Activated CD4-positive, CD25-positive, alpha-beta regulatory T cell treated with anti-CD3 and anti-CD28 coated beads, Interleukin-2, amount 50 U/mL, for 24 hours (primary cell): ENCODE data around the gene ADAMTS5.

Source experiments
- ATAC-seq, 2 donors: fragments of 150-1000 bp; cut with Tn5 transposase; one replicate each; pipeline ENCODE4 v1.10.0; 2021; ENCODE audit warnings: mild to moderate bottlenecking in 1 of 2, moderate library complexity in 1 of 2

ADAMTS5 gene

GRCh38 chr21:26946744-26947446 is 20.0 kb downstream of the ADAMTS5 start:
- ATAC-seq, result no peak

- ATAC-seq, result no peak
Measured at GRCh38 chr21:26945916-26946675, 20.8 kb downstream of the ADAMTS5 start.

- no peak for ATAC-seq
Measured at GRCh38 chr21:26943921-26944320, 23.0 kb downstream of the ADAMTS5 start.

GRCh38 chr21:26941421-26941820 is 25.5 kb downstream of the ADAMTS5 start:
- no peak for ATAC-seq

- no peak for ATAC-seq
Measured at GRCh38 chr21:26939601-26940111, 27.2 kb downstream of the ADAMTS5 start.

- no peak for ATAC-seq
Measured at GRCh38 chr21:26936641-26937040, 30.2 kb downstream of the ADAMTS5 start.

GRCh38 chr21:26935977-26936376 is 30.9 kb downstream of the ADAMTS5 start:
- no peak for ATAC-seq

- ATAC-seq, result no peak
Measured at GRCh38 chr21:26934383-26934782, 32.5 kb downstream of the ADAMTS5 start.

- ATAC-seq, result no peak
Measured at GRCh38 chr21:26933448-26933847, 33.4 kb downstream of the ADAMTS5 start.

- ATAC-seq, result no peak
Measured at GRCh38 chr21:26925636-26926035, 41.3 kb downstream of the ADAMTS5 start.

- no peak for ATAC-seq
Measured at GRCh38 chr21:26925122-26925521, 41.8 kb downstream of the ADAMTS5 start.

GRCh38 chr21:26923986-26924385 is 42.9 kb downstream of the ADAMTS5 start:
- no peak for ATAC-seq

- no peak for ATAC-seq
Measured at GRCh38 chr21:26920055-26920454, 46.8 kb downstream of the ADAMTS5 start.

GRCh38 chr21:26918323-26919079 is 48.4 kb downstream of the ADAMTS5 start:
- ATAC-seq, result no peak

- no peak for ATAC-seq
Measured at GRCh38 chr21:26916799-26917198, 50.1 kb downstream of the ADAMTS5 start.

- no peak for ATAC-seq
Measured at GRCh38 chr21:26914557-26914956, 52.3 kb downstream of the ADAMTS5 start.

GRCh38 chr21:26912466-26912865 is 54.4 kb downstream of the ADAMTS5 start:
- ATAC-seq, result no peak

- no peak for ATAC-seq
Measured at GRCh38 chr21:26909972-26910371, 56.9 kb downstream of the ADAMTS5 start.

GRCh38 chr21:26900980-26901379 is 65.9 kb downstream of the ADAMTS5 start:
- no peak for ATAC-seq

GRCh38 chr21:26892151-26892550 is 74.7 kb downstream of the ADAMTS5 start:
- no peak for ATAC-seq

- no peak for ATAC-seq
Measured at GRCh38 chr21:26888931-26889330, 78.0 kb downstream of the ADAMTS5 start.

- ATAC-seq, result no peak
Measured at GRCh38 chr21:26888256-26888655, 78.6 kb downstream of the ADAMTS5 start.

GRCh38 chr21:26887251-26887650 is 79.6 kb downstream of the ADAMTS5 start:
- no peak for ATAC-seq
